Frontal cortex (tissue), 4 donors: ENCODE measurements around the gene MBNL1. TPM values are rescaled to one million over a fixed set of nuclear protein-coding genes. Genes with fewer than 3 reads are reported as not detected.

Experiments used
- DNase-seq, 2 donors: peaks; one replicate each; pipeline ENCODE4 v3.0.0; 2012; ENCODE audit warnings: low spot score in 2 of 2
- FAIRE-seq: peaks from 2 replicates; lab custom pipeline; 2012; peaks lifted over from hg19 to GRCh38; lab: Jason Lieb, UNC
- total RNA-seq: library from RNA; depleted of rRNA; stranded (reverse); fragments of >200 nt; gene quantifications from one replicate; pipeline ENCODE4 v1.2.3, GENCODE V29; 2014
- donor health status: control.
- donor health status: control.
- donor health status: control.

MBNL1 gene
- total RNA-seq, 1 donor from 2014 or later: 44.0 TPM

DNA sequence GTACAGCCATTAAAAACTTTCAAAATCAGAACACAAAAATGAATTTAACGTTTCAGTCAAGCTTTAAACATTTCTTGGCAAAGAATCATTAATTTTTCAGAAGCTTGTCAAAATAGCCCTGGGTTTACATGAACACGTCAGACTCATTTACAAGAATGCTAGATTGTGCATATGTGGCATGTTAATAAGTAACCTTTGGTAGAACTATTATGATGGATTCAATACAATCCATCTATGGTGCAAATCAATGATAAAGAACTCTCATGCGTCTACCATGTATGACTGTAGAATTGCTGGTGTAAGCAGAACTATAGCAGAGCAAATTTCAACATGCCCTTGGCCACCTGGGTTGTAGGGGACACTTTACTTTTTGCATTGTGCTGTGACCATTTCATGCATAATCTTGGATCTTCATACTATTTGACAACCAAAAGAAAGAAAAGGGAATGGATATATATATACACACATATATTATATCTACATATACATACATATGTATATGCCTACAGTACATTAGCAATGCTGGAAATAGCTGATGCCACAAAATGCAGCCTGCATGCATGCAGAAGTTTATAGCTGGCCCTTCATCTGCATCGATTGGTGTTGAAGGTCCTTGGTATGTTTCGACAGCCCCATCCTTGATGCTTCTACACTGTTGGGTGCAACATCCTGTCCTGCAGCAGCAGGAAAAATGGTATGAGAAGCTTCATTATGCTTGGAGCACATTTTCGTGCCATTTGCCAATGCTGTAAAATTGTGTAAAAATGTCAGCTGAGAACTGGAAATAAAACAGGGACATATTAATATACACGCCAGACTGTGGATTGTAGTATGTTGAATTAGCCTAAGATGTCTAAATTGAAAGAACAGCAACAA, 189.0 kb downstream of the MBNL1 start:
- FAIRE-seq: no peak
- no peak for DNase-seq

DNA sequence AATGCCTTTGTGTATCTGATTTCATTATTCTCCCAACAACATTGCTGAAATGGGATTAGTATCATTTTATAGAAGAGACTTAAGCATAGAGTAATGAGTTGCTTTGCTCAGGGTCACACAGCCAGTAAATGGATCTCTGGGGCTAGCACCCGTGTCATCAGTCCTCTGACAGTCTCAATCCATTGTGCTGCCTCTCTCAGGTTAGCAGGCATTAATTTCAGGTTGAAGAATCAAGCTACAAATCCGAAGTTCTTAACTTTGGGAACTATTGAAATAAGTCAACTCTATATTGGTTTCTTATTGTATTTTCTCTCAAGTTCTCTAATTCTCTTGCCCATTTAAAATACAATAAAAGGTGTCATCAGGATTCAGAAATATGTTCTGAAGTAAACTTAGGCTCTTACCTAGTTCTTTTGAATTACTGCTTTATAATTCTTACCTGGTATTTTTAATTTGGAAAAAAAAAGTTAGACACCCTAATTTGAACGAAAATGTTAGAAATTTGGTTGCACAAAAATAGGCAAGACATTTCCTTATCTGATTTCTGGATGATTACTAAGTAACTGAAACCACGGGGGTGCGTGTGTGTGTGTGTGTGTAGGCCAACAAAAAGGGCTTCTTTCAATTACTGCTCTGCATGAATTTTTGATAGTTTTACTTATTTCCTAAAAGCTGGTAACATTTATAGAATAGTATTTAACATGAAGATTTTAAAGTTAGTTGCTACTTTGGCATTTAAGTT, 189.8 kb downstream of the MBNL1 start:
- DNase-seq: no peak
- FAIRE-seq: no peak

DNA sequence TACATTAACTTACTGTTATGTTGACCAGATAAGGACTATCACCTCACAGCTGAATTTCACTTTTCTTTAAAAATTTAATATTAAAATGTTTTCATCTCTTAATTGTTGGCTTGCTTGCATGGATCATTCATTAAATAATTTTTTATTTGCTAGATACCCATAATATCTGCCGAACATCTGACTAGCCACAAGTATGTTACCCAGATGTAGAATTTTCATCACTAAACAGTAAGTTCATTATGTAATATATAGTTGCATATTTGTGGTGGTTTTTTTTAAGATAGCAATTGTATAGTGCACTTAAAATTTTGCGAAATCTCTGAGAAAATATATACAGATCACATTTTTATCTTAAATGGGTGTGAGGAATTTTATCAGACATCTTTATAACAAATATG, 190.4 kb downstream of the MBNL1 start:
- FAIRE-seq: peak; percentile 37

DNA sequence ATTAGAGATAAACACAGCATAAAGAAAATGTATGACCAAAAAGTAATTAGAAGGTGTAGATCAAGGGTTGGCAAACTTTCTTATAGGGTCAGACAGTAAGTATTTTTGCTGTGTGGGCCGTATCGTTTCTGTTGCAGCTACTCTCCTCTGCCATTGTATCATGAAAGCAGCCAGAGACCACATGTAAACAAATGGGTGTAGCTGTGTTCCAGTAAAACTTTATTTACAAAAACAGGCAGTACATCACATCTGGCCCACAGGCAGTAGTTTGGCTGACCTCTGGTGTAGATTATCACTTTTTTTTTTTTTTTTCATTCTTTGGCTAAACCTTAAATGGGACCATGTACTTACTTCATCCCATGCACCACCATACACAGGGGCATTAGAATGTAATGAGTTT, 190.8 kb downstream of the MBNL1 start:
- FAIRE-seq (no peak), DNase-seq (no peak)

More for the DNA sequence above, 190.4 kb downstream of the MBNL1 start:
- no peak for DNase-seq

DNA sequence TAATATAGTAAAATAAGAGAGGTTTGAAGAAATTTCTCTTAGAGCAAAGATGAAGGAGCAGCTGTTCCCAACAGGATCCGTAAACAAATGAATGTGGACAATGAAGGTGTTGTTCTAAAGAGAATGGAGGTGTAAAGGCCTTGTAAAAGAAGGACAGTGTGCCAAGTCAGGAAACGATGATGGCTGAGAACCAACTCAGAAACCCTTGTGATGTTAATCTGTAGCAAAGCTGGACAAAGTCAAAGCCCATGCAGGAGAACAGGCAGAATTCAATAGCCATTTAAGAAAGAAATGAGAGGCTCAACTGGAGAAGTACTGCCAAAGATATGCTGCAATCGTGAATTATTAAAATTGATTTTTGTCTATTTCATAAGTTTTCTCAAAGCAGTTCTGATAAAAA, 192.2 kb downstream of the MBNL1 start:
- DNase-seq: no peak
- no peak for FAIRE-seq

DNA sequence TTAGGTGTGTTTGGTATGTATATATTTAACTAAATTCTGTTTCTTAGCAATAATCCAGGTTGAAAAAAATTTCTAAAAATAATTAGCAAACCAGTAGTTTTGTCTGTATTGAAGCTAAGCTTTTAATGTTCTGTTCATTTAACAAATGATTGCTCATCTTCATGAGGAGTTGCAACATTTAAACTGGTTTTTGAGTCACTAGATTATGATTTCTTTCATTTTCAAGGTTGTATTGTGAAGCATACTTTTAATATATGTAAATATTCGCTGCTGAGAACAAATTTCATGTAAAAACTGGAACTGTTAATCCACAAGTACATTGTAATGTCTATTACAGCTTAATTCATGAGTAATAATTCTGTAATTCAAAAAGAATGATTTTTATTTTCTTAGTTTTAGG, 192.7 kb downstream of the MBNL1 start:
- FAIRE-seq (no peak), DNase-seq (no peak)

DNA sequence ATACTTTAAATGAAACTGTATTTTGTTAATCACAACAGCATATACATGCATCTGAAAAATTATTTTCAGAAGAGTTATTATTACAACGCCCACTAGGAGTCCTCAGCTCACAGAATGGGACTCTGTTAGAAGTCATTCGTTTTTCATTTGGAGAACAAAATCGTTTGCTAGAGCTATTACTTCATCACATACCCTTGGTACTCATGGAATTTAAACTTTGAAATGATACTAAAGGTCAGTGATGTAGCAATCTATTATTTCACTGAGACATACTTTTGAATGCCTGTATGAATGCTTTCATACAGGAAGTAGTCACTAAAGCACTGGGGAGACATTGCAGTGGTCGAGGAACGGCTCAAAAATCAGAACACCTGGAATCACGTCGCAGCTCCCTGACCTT, 198.1 kb downstream of the MBNL1 start:
- FAIRE-seq (no peak), DNase-seq (no peak)

DNA sequence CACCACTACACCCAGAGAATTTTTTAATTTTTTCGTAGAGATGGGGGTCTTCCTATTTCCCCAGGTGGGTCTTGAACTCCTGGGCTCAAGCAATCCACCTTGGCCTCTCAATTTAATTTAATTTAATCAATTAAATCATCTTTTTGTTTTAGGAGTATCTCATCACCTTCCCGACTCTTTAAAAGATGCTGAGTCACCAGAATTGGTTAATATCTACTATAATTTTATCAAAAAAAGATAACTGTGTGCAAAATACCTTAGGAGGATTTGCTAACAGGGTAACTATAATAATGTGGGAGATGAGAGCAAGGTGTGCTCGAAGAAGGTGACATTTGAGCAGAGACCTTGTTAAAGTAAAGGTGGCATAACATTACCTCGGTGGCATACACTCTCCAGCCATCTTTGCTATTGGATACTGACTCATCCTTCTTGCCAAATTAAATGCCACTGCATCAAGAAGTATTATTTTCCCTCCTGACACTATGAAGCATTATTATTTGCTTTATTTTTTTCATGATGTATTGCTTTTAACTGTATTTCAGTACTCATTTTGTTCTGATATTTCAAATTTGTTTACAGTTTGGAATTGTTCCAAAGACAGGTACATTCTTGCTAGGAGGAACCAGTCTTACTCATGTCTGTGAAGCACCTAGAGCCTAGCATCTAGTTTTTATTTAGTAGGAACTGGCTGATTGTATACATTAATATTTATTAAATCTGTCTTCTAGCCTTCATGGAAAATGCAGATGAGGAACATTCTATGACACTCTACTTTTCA, 200.7 kb downstream of the MBNL1 start:
- FAIRE-seq: no peak
- DNase-seq: no peak

DNA sequence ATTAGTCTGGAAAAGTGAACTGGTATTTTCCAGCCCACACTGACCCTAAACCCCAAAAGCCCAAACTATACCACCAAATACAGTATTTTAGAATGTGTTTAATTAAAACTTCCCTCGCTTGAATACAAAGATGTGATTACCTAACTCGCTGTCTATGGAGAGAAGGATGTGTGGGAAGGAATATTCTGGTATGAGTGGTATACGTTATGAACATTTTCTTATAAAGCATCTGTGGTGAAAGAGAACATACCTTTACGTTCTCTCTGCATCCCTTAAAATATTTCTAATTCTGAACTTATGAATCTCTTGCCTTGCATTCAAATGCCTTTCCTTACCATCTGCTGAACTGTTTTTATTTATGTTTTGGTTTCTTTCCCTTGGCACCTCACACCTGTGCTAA, 201.4 kb downstream of the MBNL1 start:
- DNase-seq (no peak), FAIRE-seq (no peak)

DNA sequence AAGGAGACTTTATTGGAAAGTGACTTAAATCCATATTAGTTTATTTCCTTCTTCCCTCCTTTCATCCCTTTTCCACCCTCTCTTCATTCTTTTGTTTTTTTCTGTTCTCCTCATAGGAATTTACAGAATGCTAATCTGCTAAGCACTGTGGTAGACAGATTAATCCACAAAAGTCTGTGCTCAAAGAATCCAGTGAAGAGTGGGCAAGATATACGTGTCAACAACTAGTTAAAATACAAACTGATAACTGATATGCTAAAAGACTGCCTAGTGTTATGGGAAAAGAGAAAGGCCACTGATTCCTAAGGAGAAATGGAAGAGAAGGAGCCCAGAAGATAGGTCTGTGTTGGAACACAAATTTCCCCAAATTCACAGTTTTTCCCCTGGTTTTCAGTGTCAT, 202.2 kb downstream of the MBNL1 start:
- DNase-seq: no peak
- FAIRE-seq: no peak

DNA sequence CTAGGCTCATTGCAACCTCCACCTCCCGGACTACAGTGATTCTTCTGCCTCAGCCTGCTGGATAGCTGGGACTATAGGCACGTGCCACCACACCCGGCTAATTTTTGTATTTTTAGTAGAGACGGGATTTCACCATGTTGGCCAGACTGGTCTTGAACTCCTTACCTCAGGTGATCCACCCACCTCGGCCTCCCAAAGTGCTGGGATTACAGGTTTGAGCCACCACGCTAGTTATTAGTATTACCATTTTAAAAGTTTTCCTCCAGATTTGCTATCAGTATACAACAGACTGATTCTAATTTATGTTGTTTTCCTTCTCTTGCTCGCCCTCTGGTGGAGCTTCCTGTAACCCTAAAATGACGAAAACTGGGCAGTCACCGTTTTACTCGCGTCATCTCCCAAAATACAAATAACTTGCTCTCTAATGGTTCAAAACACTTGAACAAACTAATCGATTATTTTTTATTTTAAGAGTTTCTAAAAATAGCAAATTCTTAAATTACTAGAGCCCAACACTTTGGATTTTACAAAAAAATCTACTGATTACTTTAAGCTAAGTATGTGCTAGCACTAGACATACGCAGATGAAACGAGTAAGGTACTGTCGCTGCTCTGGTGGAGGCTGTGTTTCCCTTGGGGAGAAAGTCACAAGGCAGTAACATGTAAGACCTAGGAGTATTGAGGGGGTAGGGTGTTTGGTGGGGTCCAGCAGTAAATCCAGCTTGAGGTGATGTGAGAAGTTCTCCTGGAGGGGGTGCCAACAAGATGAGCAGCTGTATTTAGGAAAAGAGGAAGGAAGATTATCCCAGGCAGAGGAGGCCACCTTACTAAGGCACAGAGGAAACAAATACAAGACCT, 203.3 kb downstream of the MBNL1 start:
- peak in 1 of 2 donors; percentile 24 for DNase-seq
- FAIRE-seq: peak; percentile 72

DNA sequence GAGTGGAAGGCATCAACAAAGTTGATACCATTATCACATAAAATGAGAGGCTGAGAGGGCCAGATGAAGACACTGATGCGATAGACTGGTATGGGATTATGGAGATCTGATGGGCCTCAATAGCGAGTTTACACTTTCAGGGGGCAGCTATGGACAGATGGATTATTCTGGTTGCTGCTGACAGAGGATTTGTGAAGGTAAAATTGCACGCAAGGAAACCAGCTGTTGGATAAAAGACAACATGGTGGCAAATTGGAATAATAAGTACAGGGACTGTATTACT, 203.9 kb downstream of the MBNL1 start:
- FAIRE-seq (no peak), DNase-seq (no peak)

DNA sequence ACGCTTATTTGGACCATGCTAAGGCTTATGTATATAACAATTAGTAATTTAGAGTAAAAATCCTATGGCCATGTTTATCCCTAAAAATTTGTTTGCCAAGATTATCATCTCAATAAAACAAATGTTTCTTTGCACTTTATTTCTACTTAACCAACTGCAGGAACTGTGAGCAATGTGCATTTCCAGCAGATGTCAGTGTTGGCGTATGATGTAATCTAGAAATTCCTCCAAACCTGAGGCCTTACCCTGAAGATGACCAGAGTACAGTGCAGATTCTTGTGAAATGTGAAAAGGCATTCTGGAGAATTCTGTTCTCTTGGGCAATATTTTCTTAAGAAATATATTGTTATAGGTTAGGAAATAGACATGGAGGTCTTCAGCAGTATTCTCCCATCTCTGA, 205.9 kb downstream of the MBNL1 start:
- peak in 1 of 2 donors; percentile 25 for DNase-seq

DNA sequence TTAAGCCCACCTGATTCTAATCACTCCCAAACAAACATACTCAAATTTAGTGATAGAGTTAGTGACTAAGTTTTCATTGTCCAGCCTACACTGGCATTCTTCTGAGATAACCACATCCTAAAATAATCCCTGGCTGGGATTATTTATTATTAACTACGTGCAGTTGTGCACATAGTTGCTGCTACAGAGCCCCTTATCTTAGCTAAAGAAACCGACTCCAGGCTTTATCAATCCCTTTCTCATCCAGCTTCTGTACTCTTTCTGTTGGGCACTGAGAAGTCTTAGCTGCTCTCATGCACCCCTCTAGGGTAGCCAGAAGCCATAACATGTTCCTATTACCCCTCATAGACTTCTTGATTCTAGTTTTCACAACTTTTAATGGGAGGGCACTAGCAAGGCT, 208.7 kb downstream of the MBNL1 start:
- FAIRE-seq: no peak
- no peak for DNase-seq

More for the DNA sequence above, 205.9 kb downstream of the MBNL1 start:
- FAIRE-seq: no peak

DNA sequence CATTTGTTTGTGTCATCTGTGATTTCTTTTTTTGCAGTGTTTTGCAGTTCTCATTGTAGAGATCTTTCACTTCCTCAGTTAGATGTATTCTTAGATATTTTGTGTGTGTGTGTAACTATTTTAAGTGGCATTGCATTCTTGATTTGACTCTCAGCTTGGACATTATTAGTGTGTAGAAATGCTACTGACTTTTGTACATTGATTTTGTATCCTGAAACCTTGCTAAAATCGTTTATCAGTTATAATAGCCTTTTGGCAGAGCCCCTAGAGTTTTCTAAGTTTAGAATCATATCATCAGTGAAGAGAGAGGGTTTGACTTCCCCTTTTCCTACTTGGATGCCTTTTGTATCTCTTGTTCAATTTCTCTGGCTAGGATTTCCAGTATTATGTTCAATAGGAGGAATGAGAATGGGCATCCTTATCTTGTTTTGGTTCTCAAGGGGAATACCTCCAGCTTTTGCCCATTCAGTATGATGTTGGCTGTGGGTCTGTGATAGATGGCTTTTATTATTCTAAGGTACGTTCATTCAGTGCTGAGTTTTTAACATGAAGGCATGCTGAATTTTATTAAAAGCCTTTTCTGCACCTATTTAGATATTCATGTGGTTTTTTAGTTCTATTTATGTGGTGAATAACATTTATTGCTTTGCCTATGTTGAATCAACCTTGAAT, 211.7 kb downstream of the MBNL1 start:
- DNase-seq (no peak), FAIRE-seq (no peak)

DNA sequence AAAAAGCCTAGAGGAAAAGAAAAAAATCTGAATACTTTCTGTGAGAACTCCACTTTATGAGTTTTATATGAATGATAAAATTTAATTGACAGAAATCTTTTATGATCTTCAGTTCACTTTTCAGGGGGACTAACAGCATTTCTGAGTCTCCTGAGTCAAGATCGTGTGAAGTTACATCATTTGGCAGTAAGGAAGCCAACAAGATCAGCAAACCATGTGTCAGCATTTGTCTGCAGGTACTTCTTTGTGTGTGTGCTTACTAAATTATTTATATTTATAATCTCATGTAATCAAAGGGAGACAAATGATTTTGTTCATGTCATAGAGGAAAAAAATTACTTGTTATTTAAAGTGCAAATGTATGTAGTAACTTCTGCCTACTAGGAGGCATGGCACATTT, 217.6 kb downstream of the MBNL1 start:
- DNase-seq (no peak), FAIRE-seq (no peak)

DNA sequence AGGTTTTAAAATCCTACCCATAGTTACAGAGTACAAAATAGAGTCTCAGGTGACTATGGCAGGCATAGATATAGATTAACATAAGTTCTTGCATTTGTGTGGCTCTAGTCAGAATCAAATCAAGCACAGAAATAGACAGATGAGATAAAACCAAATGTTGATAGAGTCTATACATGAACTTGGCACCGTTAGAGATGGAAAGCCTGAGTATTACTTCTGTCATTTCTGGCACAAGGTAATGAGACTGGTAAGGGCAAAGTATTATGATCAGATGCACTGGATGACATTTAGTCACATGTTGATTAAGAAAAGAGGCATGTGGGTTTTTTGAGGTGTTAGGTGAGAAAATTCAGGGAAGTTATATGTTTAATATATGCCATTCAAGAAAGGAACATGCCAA, 219.7 kb downstream of the MBNL1 start:
- no peak for DNase-seq
- no peak for FAIRE-seq

DNA sequence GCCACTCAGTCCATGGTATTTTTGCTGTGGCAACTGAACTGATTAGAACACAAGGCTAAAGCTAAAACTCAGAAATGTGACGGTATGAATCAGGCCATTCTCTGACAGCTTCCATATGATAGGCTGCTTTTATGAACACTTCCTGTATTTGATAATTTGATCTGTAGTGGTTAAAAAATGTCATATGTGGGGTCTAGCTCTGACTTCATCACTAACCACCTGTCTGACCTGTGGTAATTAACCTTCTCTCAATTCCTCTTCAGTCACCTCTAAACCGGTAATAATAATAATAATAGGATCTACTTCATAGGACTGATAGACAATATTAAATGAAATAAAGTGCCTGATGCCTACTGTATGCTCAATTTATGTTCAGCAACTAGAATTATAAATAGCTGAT, 223.2 kb downstream of the MBNL1 start:
- FAIRE-seq: no peak
- DNase-seq: no peak

DNA sequence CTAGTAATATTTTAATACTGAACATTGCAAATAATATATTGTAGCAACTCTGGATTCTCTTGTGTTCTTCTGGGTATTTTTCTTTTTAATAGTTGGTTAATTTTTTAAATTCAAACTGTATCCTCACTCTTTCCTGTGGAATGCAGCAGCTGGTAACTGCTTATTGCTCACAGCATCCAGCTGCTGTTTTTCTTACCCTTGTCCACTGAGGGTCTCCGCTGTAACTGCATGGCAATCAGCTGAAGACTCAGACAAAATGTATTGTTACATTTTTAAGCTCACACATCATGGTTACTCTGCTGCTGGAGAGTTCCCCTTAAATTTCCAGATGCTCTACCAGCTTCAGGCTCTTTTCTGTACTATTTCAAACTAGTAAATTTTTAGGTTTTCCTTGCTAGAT, 227.6 kb downstream of the MBNL1 start:
- no peak for FAIRE-seq
- no peak for DNase-seq
